HEK293T (cell line): ENCODE results near the gene CSF1R.

ENCODE experiments used
- ARNT ChIP-seq: fragments of 450-650 bp; IDR thresholded peaks from 2 replicates; pipeline ENCODE4 v1.6.1; 2017; ENCODE audit warnings: mild to moderate bottlenecking
- SP1 ChIP-seq: fragments of 450-650 bp; IDR thresholded peaks from 2 replicates; pipeline ENCODE4 v1.6.1; 2017

DNA sequence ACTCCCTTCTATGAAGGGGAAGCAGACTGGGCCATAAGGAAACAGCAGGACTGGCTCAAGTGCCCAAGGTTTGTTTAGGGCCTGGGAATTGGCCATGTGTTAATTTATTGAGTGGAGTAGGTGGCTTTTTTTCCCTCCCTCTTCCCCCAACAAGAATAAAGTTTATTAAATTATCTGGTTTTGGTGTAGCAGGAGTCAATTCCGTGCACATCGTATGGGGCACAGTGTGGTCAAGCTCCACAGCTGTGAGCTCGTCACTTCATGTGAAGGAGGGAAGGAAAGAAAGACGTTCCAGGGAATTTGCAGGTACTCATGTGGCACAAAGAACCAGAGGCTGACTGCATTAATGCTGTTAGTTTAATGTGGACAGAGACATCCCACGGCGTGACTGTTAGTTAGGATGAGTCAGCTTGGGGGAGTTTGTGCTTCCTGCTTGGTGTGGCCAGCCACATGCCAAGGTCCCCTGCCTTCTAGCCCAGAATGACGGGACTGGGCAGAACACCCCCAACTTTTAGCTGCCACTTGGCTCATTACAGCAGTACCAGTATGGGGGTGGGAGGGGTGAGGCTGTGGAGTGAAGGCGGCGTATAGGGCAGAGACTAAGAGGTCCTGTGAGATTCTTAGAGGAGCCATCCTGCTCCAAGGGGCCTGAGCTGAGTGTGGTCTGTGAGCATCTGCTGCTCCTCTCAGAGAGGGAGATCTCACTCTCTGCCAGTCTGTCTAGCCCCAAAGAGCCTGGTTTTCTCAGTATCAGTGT, 33.2 kb downstream of the CSF1R start:
- TF ChIP-seq ARNT: no peak
- TF ChIP-seq SP1: no peak
